SU-DHL-6 (cell line): Measurements from ENCODE around the gene ANKS1B.

Experiments
- EZH2phosphoT487 ChIP-seq: fragments of 200-600 bp; sonication (generic), shearing (Covaris generic); conservative IDR thresholded peaks from 2 replicates; pipeline ENCODE4 v1.6.1; 2018; ENCODE audit warnings: mild to moderate bottlenecking, antibody characterized with exemption, low read length, moderate library complexity, mixed read lengths
- TF ChIP-seq, protein P1 (sequence below): fragments of 200-600 bp; sonication (generic); IDR thresholded peaks from one replicate; pipeline ENCODE4 v1.5.1; 2017; ENCODE audit warnings: antibody characterized with exemption, mild to moderate bottlenecking, low read length, moderate library complexity; ENCODE audit not compliant: insufficient read depth, poor library complexity, severe bottlenecking

DNA sequence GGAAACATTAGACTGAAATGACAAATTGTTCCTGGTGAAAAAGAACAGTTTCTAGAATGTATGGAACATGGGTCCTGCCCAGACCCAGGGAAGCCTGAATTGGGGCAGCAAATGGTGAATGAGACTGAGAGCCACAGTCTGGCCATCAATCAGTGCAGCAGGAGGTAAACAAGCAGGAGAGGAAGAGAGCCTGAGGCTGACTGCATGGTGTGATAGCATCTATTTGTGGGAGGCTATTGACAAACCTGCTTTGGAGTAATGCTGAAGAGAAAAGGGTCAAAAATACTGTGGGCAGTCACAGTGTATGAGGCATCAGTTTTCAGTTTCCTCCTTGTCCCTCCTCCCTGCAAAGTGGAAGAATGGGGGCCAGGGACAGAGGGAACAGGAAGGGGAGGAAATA, 136.8 kb downstream of the ANKS1B start:
- TF ChIP-seq EZH2phosphoT487: no peak
- TF ChIP-seq, protein P1, sequence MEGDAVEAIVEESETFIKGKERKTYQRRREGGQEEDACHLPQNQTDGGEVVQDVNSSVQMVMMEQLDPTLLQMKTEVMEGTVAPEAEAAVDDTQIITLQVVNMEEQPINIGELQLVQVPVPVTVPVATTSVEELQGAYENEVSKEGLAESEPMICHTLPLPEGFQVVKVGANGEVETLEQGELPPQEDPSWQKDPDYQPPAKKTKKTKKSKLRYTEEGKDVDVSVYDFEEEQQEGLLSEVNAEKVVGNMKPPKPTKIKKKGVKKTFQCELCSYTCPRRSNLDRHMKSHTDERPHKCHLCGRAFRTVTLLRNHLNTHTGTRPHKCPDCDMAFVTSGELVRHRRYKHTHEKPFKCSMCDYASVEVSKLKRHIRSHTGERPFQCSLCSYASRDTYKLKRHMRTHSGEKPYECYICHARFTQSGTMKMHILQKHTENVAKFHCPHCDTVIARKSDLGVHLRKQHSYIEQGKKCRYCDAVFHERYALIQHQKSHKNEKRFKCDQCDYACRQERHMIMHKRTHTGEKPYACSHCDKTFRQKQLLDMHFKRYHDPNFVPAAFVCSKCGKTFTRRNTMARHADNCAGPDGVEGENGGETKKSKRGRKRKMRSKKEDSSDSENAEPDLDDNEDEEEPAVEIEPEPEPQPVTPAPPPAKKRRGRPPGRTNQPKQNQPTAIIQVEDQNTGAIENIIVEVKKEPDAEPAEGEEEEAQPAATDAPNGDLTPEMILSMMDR: no peak
